Spleen (tissue), 11 donors: ENCODE measurements around the gene ABI2. TPM values are rescaled to one million over a fixed set of nuclear protein-coding genes. Genes with fewer than 3 reads are reported as not detected.

Source experiments
- DNase-seq: peaks from one replicate; pipeline ENCODE4 v3.0.0-alpha.2; 2020
- H3K27ac ChIP-seq, 8 donors: fragments of 200-600 bp; sonication (generic) in 7 of 8; 1 replicate in 4 of 8; 2 replicates in 4 of 8; pipeline versions ENCODE4 v1.5.0 to v1.8.0; 2016 to 2021; ENCODE audit warnings: inconsistent platforms in 4 of 8, mild to moderate bottlenecking in 4 of 8, moderate library complexity in 1 of 8
- H3K27me3 ChIP-seq, 7 donors: fragments of 200-600 bp; sonication (generic) in 6 of 7; replicated peaks in 1 of 7; 1 replicate in 4 of 7; 2 replicates in 3 of 7; pipeline versions ENCODE4 v1.5.0 to v1.8.0; 2016 to 2021; ENCODE audit warnings: inconsistent platforms in 3 of 7, mild to moderate bottlenecking in 1 of 7
- H3K36me3 ChIP-seq, 6 donors: fragments of 200-600 bp; sonication (generic) in 5 of 6; 1 replicate in 4 of 6; 2 replicates in 2 of 6; pipeline versions ENCODE4 v1.5.0 to v1.8.0; 2016 to 2021; ENCODE audit warnings: inconsistent platforms in 2 of 6
- H3K4me1 ChIP-seq, 6 donors: fragments of 200-600 bp; sonication (generic) in 5 of 6; 1 replicate in 3 of 6; 2 replicates in 3 of 6; pipeline versions ENCODE4 v1.5.0 to v1.8.0; 2016 to 2021; ENCODE audit warnings: inconsistent platforms in 3 of 6
- H3K4me3 ChIP-seq, 8 donors: fragments of 200-600 bp; sonication (generic) in 7 of 8; 1 replicate in 4 of 8; 2 replicates in 4 of 8; pipeline versions ENCODE4 v1.5.0 to v1.8.0; 2016 to 2021; ENCODE audit warnings: inconsistent platforms in 4 of 8, mild to moderate bottlenecking in 4 of 8, moderate library complexity in 2 of 8
- H3K9me3 ChIP-seq, 8 donors: fragments of 200-600 bp; sonication (generic) in 7 of 8; 1 replicate in 4 of 8; 2 replicates in 4 of 8; pipeline versions ENCODE4 v1.5.0 to v1.8.0; 2016 to 2021; ENCODE audit warnings: inconsistent platforms in 4 of 8
- POLR2A ChIP-seq, 3 donors: fragments of 450-650 bp; IDR thresholded peaks; one replicate each; pipeline ENCODE4 v1.5.1; 2017; ENCODE audit warnings: antibody characterized with exemption in 3 of 3, mild to moderate bottlenecking in 1 of 3
- POLR2AphosphoS5 ChIP-seq, 3 donors: sonication (generic); formaldehyde crosslinking; IDR thresholded peaks; one replicate each; pipeline ENCODE4 v1.5.1; 2017; ENCODE audit warnings: antibody characterized with exemption in 3 of 3
- WGBS, 5 donors: extraction: QIAGEN DNeasy Blood & Tissue Kit in 3 of 5; methylation state at CpG; one replicate each; pipeline versions ENCODE4 v1.1.5 to v1.1.7; 2013 to 2018; 5-methylcytosine and 5-hydroxymethylcytosine counted together
- intact Hi-C: fragments of 100-400 bp; cut with DNase I; formaldehyde crosslinking; loops from one replicate; pipeline ENCODE4 v1.15.0; 2023; ENCODE audit warnings: low total_unique reads
- polyA plus RNA-seq, 3 donors: library from polyadenylated mRNA; stranded (reverse); fragments of 200-250 nt; gene quantifications; one replicate each; pipeline ENCODE4 v1.2.1, GENCODE V29; 2013
- total RNA-seq, 7 donors: library from RNA; depleted of rRNA in 3 of 7; stranded (reverse); fragments of >200 nt in 3 of 7; fragmentation: NEBNext Ultra II Directional in 4 of 7; extraction: Animal tissue kit (Norgen Biotek cat#: 25700) in 4 of 7; gene quantifications; one replicate each; pipeline versions ENCODE4 v1.1.0 to v1.2.1, GENCODE V29; 2016 to 2021
- TF ChIP-seq, protein P1 (sequence below), 11 experiments: fragments of 200-600 bp in 7 of 11; fragments of 450-650 bp in 4 of 11; sonication (generic) in 4 of 11; IDR thresholded peaks in 8 of 11; conservative IDR thresholded peaks in 3 of 11; 1 replicate in 7 of 11; 2 replicates in 4 of 11; pipeline versions ENCODE4 v1.4.0 to v1.8.0; 2016 to 2021; ENCODE audit warnings: antibody characterized with exemption in 11 of 11, inconsistent platforms in 4 of 11, mild to moderate bottlenecking in 1 of 11
- donor health status: healthy with polysubstance abuse.
- donor health status: DM: no; HTN: no; CAD: no; lungs with moderate emphysema.
- donor health status: DM: no; HTN: no; CAD: no.
- donor health status: Bipolar disorder and iron deficiency.
- donor health status: healthy.
- donor health status: DM: no; HTN: no; CAD: no.
- donor health status: DM: yes; HTN: yes; CAD: no.

The ABI2 gene
- total and polyA plus RNA-seq, 10 donors, result 6.0 to 46.9 (median 33.7) TPM

DNA sequence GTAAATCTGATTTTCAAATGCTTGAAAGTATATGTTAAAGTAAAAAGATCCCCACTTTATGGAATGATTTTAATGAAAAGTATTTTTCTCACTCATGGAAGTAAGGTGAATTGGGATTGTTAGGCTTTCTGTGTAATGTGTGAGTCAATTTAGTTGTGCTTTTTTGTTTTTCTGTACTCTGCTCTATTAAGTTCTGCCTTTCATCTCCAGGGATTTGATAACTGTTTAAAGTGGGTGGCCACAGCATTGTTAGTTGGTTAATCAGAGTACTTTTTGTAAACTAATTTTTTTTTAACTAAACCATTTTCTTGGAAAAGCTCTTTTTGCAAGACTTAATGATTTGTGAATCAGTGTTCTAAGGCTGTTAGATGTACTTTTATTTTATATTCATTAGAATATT is 76.8 kb downstream of the ABI2 start:
- Histone ChIP-seq H3K9me3 (no peaks in the 10 kb centered on the region), H3K36me3 (peaks cover 0 to 73% (median 16%) of the 10 kb centered on the region in 6 donors), H3K27ac (no peak overlapping the region), H3K4me1 (no peaks in the 10 kb centered on the region), H3K27me3 (no peaks in the 10 kb centered on the region), H3K4me3 (no peak overlapping the region)
- no peak for TF ChIP-seq POLR2A (IDR thresholded peaks at IDR 0.05)
- no peak for TF ChIP-seq POLR2AphosphoS5 (IDR thresholded peaks at IDR 0.05)
- TF ChIP-seq, protein P1, sequence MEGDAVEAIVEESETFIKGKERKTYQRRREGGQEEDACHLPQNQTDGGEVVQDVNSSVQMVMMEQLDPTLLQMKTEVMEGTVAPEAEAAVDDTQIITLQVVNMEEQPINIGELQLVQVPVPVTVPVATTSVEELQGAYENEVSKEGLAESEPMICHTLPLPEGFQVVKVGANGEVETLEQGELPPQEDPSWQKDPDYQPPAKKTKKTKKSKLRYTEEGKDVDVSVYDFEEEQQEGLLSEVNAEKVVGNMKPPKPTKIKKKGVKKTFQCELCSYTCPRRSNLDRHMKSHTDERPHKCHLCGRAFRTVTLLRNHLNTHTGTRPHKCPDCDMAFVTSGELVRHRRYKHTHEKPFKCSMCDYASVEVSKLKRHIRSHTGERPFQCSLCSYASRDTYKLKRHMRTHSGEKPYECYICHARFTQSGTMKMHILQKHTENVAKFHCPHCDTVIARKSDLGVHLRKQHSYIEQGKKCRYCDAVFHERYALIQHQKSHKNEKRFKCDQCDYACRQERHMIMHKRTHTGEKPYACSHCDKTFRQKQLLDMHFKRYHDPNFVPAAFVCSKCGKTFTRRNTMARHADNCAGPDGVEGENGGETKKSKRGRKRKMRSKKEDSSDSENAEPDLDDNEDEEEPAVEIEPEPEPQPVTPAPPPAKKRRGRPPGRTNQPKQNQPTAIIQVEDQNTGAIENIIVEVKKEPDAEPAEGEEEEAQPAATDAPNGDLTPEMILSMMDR (IDR thresholded peaks at IDR 0.05 in 8 of 11, conservative IDR thresholded peaks at IDR 0.05 in 3 of 11), result no peak
- no peak for DNase-seq
- intact Hi-C loops, result no loop called here

DNA sequence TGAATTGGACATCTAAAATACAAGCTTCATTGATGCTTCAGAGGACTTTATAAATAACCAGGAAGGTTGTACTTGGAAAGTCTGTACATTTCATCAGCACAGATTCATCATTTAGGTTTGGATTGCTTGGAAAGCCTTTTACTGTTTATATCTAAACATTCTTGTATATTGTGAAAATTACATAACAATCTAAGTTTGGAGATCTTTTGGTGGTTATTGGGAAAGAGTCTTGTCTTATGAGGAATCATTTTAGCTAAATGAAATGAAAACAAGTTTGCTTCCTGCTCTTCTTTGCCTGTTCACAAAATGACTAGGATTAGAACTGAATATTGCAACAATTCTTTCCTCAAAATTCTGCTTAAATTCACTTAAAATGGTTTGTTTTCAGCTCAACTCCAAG is 79.3 kb downstream of the ABI2 start:
- Histone ChIP-seq H3K4me1 (peaks cover 0 to 9% (median 3%) of the 10 kb centered on the region in 6 donors), H3K4me3 (no peak overlapping the region), H3K36me3 (peaks cover 0 to 89% (median 23%) of the 10 kb centered on the region in 6 donors), H3K9me3 (no peaks in the 10 kb centered on the region), H3K27me3 (no peaks in the 10 kb centered on the region), H3K27ac (no peak overlapping the region)
- TF ChIP-seq POLR2AphosphoS5 (IDR thresholded peaks at IDR 0.05) (no peak), POLR2A (IDR thresholded peaks at IDR 0.05) (no peak)
- TF ChIP-seq, protein P1 (IDR thresholded peaks at IDR 0.05 in 8 of 11, conservative IDR thresholded peaks at IDR 0.05 in 3 of 11), result no peak
- DNase-seq, result no peak
- intact Hi-C loops, result no loop called here

- peaks cover 0 to under 1% (median 0%) of the 10 kb centered on the region in 8 donors for H3K9me3 ChIP-seq
- WGBS, 5 donors, result 51 to 68% (median 62%) methylated on average over 7 of the region's 7 CpGs
- peaks cover 0 to 62% (median 17%) of the 10 kb centered on the region in 6 donors for H3K36me3 ChIP-seq
- intact Hi-C loops, result no loop called here
- DNase-seq, result no peak
- peaks cover 0 to 22% (median 9%) of the 10 kb centered on the region in 6 donors for H3K4me1 ChIP-seq
- TF ChIP-seq POLR2AphosphoS5 (IDR thresholded peaks at IDR 0.05) (peak in 1 of 3 donors; percentile 58), POLR2A (IDR thresholded peaks at IDR 0.05) (no peak)
- peak overlapping the region in 4 of 8 donors; percentile 6 to 46 (median 27) for H3K27ac ChIP-seq
- no peak overlapping the region for H3K4me3 ChIP-seq
- no peaks in the 10 kb centered on the region for H3K27me3 ChIP-seq
Observed at GRCh38 chr2:203412546-203413331, 84.5 kb downstream of the ABI2 start.

DNA sequence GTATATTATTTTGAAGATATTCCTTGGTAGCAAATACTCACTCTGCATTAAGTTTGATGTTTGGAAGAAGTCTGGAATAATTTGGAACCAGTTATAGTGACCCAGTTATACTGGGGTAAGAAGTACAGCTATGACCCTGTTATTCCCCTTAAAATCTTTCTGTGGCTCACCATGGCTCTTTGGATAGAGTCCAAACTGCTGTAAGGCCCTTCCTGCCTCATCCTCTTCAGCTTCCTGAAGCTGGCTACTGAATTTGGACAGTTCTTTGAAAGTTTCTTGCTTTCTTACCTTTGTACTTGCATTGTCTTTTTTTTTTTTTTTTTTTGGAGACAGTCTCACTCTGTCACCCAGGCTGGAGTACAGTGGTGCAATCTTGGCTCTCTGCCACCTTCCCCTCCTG is 85.6 kb downstream of the ABI2 start:
- TF ChIP-seq POLR2A (IDR thresholded peaks at IDR 0.05) (no peak), POLR2AphosphoS5 (IDR thresholded peaks at IDR 0.05) (no peak)
- TF ChIP-seq, protein P1 (IDR thresholded peaks at IDR 0.05 in 8 of 11, conservative IDR thresholded peaks at IDR 0.05 in 3 of 11), result no peak
- intact Hi-C loops, result no loop called here
- no peaks in the 10 kb centered on the region for H3K27me3 ChIP-seq

More for the DNA sequence above, 85.6 kb downstream of the ABI2 start:
- H3K27ac ChIP-seq, result no peak overlapping the region
- peaks cover 0 to 64% (median 27%) of the 10 kb centered on the region in 6 donors for H3K36me3 ChIP-seq
- H3K4me1 ChIP-seq, result peaks cover 0 to 22% (median 9%) of the 10 kb centered on the region in 6 donors
- H3K4me3 ChIP-seq, result no peak overlapping the region
- no peak for DNase-seq
- peaks cover 0 to 11% (median 10%) of the 10 kb centered on the region in 8 donors for H3K9me3 ChIP-seq
